Activated CD4-positive, alpha-beta T cell treated with anti-CD3 and anti-CD28 coated beads for 4 hours (primary cell): ENCODE measurements around the gene CASP3.

Experiments
- DNase-seq, 2 donors: peaks; one replicate each; pipeline ENCODE4 v3.0.0-alpha.2; 2020

Gene CASP3

GRCh38 chr4:184649026-184649970 lies at the start of gene CASP3, which contains the start of gene PRIMPOL:
TSS of gene CASP3 (minus strand) at chr4:184649447. CDS start at chr4:184638453, 10,994 bp downstream.
TSS of gene PRIMPOL (plus strand) at chr4:184649738. CDS start at chr4:184657141, 7,403 bp downstream.
- peak; percentile 90 to 92 for DNase-seq

- DNase-seq = no peak
Measured at GRCh38 chr4:184697956-184698355, 48.7 kb upstream of the CASP3 start.

DNA sequence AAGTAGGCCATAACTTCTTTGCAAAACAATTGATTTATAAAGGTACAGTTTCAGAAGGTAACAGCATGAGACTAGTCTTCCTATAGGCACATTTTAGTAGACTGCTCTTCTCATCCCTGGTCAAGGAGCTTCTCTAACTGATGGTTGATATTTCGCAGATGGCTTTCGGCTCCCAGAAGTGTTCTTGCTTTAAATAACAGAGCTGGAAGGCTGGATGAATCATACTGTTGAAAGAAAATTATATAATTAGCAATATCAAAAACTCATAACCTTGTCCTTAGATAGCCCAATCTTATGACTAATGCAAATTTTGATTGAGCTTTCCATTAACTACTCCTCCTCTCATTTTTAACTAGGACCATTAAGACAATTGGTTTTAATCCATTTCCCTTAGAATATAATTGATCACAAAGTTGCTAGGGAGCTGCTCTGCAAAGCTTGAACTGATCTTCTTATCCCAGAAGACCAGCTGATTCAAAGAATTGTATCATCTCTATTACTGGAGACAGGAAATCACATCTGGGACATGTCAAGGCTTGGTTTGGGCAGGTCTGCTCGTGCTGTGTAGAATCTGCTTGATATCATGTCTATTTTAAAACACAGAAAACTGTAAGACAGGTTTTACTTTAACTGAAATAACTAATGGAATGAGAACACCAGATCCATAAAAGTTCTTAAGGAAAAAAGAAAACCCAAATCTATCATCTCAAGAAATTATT lies 46.1 kb upstream of the CASP3 start:
- DNase-seq = no peak

GRCh38 chr4:184694412-184694956 lies 45.2 kb upstream of the CASP3 start:
- DNase-seq = no peak

DNA sequence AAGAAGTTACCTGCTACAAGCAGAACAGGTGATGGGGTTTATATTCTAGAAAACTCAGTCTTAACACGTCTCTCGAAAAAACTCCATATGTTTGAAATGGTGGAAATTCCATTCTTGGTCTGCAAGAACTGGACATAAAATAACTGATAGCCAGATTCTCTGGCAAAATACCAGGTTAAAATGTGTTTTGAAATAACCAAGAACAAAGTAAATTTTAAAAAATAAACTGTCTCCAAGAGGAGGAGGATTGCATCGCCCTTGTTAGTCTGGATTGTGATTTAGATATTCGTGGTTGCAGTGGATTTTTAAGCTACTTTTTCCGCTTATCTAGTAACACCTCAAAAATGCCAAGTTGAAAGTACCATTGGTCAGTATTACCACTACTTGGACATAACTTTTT lies 43.8 kb upstream of the CASP3 start:
- no peak for DNase-seq

- DNase-seq = no peak
Measured at GRCh38 chr4:184689681-184690080, 40.4 kb upstream of the CASP3 start.

GRCh38 chr4:184688447-184688846 lies 39.2 kb upstream of the CASP3 start:
- DNase-seq = no peak

- DNase-seq = no peak
Measured at GRCh38 chr4:184688005-184688404, 38.8 kb upstream of the CASP3 start.

DNA sequence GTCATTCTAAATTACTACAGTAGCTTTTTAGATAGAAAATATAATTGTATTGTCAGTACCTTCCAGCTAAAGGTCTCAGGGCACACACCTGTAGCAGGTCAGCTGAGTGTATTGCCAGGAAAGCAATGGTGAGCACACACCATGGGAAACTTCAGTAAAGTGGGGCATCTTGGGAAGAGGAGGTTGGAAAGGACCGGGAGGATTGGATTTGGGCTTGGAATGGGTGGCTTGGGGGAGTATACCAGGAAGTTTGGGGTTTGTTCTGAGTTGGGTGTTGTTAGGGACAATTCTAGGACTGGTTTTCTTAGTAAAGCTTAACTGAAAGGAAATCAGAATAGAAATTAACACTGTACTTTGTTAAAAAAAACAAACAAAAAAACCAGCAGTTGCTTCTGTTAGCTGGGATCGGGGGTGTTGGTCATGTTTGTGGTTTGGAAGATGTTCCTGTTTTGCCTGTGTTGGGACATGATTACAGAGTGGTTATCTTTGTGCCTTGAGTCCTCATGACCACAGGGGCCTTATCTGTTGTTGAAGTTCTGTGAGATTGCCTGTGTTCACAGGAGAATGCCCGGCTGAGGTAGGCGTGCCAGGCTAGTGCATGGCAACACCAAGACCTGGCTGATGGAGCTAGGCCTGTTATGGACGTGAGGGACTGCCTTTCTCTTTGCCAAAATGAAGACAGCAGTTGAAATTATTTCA lies 35.4 kb upstream of the CASP3 start:
- no peak for DNase-seq

- no peak for DNase-seq
Measured at GRCh38 chr4:184681916-184682315, 32.7 kb upstream of the CASP3 start.

DNA sequence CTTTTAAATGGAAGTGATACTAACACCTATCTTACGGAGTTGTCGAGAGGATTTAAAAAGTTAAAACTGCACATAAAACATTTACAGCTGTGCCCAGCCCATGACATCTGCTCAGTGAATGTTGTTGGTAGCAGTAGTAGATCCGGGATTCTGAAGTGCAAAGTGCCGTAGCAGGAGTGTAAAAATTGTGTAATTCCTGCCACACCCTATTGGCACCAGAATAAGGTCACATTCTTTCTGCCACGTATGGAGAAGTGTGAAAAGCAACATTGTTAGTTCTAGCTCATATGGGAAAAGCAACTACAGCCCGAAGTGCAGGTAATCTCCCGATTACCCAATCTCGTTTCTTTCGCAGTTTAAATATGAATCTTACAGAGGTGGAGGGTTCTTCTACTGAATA lies 31.5 kb upstream of the CASP3 start:
- DNase-seq = no peak

GRCh38 chr4:184675821-184676492 lies 26.7 kb upstream of the CASP3 start:
- DNase-seq = no peak

DNA sequence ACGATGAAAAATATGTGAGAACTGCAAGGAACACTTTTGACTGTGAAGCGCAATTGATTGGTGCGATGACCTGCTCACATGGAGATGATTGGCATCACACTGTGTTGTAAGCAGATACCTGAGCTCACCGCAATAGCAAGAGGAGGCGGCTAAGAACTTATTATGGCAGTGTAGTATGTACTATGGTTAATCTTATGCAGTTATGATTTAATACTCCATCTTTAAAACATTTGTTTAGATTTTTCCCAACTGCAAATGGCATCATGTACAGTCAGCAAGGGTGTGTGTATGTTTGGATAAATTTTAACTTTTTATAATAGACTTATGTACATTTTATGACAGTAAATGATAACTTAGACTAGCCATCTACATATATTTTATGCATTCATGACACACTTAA lies 25.8 kb upstream of the CASP3 start:
- no peak for DNase-seq

GRCh38 chr4:184674011-184674410 lies 24.8 kb upstream of the CASP3 start:
- DNase-seq = no peak

GRCh38 chr4:184672741-184673140 lies 23.5 kb upstream of the CASP3 start:
- DNase-seq = no peak

DNA sequence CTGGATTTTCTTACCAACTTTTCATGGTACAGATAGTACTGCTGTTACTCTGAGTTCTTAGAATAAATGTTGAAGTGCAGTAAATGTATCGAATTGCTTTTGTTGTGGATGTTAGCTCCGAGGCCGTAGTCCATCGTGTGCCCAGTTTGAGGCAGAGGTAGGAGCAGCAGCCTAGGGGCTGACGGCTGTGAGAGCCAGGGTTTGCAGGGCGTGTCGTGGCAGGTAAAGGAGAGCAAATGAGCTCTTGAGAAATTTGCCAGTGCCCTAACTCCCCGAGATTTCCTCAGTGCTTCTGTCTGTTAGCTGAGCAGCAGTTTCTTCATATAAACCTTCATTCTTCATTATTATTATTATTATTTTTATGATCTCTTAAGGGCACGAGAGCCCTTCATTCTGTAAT lies 21.9 kb upstream of the CASP3 start:
- DNase-seq = no peak

DNA sequence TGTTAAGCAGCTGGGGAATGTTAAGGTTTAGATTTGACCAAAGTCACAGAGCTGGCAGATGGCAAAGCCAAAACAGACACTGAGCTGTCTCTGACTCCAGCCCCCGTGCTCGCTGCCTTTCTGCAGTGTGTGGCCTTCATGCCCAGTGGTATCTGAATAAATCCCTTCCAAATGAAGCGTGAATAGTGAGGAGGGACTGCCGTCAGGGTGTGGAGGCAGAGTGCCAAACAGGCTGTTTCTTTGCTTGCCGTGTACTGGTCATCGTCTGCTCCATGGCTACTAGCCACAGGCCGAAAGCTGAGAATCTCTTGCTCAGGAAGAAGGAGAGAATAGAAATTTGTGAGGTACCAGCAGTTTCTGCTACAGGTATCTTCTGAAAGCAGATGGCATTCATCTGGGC lies 20.0 kb upstream of the CASP3 start:
- no peak for DNase-seq

DNA sequence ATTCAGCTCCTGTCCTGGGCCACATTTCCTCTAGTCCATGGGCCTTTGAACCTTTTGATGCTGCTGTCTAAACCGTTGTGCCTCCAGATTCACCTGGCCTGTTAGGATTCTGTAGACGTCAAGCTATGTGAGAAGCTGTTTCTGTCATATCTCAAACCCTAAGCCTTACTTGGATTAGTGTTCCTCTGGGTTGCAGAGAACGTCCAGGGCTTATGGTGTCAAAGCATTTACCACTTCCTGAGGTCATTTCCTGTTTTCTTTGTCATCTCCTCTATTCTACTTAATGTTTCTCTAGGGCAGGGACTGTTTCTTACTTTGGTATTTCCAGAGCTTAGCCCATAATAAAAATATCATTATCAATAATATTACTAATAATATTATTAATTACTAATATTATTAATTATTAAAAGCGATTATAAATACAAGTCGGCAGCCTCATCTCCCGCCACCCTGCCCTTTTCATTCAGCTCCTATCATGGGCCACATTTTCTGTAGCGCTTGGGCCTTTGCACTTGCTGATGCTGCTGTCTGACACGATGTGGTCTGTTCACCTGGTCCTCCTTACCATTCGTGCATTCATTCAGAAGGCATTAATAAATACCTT lies 19.4 kb upstream of the CASP3 start:
- no peak for DNase-seq

DNA sequence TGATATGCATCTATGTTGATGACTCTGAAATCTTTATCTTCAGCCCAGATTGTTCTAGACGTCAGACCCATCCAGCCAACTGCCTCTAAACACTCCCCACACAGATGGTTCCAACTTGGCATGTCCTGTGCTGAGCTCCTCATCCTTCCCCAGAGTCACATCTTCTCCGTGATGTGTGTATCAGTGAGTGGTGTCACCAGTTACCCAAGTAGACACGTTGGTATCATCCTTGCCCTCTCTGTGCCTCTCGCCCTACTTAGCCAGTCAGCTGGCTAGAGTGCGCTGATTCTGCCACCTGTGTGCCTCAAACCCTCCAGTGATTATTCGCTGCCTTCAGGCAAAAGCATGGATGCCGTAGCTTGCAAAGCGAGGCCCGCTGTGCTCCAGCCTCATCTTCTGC lies 18.8 kb upstream of the CASP3 start:
- DNase-seq = no peak

GRCh38 chr4:184666670-184667069 lies 17.4 kb upstream of the CASP3 start:
- DNase-seq = no peak

DNA sequence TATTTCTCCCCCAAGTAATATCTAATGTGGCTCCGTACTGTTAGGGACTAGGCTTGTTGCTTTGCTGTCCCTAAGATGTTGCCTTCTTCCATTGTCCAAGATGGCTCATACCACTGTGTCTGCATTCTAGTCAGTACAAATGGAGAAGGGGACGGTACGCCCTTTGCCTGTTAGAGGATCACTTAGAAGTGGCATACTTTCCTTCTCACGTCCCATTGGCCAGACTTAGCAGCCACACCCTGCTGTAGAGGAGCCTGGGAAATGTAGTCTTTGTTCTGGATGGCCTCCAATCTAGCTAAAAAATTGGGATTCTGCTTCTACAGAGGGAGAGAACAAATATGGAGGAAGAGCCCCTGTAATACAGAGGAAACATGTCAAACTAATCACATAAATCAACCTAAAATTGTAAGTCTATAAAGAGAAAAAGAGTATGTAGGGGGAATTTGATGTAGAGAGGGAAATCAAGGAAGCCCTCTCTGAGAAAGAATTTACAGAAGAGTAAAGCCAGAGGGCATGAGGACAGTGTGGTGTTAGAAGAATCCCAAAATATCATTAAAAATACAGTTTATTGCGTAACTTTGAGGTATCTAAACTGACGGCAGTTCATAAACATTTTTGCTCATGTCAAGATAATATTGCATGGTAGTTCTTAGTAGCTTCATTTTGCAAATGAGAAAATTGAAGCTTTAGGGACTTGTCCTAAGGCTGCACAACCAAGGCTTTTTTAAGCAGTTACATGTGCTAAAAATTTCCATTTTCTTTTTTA lies 15.4 kb upstream of the CASP3 start:
- DNase-seq = no peak
